ENCODE data around the gene DNAJC7.

The DNAJC7 gene

GRCh38 chr17:41957869-41958439, 59.3 kb downstream of the DNAJC7 start (continued):
- no peak for TF ChIP-seq BACH2 (CRISPR knock-in tag; IDR thresholded peaks at IDR 0.05; ENCODE audit: borderline replicate concordance)
- TF ChIP-seq CSDC2 (CRISPR knock-in tag; IDR thresholded peaks at IDR 0.05), result no peak
- no peak for TF ChIP-seq ZFP30 (CRISPR knock-in tag; IDR thresholded peaks at IDR 0.05)

DNA sequence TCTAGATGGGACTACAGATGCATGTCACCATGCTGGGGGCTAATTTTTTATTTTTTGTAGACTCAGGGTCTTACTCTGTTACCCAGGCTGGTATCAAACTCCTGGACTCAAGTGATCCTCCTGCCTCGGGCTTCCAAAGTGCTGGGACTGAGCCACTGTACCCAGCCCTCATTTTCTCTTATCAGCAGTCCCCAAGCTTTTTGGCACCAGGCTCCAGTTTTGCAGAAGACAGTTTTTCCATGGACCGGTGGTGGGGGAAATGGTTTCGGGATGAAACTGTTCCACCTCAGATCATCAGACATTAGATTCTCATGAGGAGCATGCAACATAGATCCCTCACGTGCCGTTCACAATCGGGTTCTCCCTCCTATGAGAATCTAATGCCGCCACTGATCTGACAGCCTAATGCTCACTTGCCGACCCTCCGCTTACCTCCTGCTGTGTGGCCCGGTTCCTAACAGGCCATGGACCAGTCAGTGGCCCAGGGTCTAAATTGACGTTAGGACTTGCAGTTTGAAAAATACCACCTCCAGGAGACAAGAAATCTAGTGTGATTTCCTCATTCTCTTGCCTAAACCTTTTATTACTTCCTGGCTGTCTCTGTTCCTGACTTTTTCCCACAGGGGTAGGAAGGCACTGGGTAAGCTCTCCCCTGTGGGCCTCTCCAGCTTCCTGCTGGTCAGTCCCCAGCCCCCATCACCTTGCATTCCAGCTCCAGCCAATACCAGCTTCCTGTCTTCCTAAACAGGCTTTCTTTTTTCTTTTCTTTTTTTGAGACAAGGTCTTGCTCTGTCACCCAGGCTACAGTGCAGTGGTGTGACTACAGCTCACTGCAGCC, 60.0 kb downstream of the DNAJC7 start:
- TF ChIP-seq TCF4 (CRISPR knock-in tag; IDR thresholded peaks at IDR 0.05; ENCODE audit: borderline replicate concordance), result no peak
- no peak for TF ChIP-seq ZNF8 (CRISPR knock-in tag; IDR thresholded peaks at IDR 0.05)
- TF ChIP-seq, protein P1, sequence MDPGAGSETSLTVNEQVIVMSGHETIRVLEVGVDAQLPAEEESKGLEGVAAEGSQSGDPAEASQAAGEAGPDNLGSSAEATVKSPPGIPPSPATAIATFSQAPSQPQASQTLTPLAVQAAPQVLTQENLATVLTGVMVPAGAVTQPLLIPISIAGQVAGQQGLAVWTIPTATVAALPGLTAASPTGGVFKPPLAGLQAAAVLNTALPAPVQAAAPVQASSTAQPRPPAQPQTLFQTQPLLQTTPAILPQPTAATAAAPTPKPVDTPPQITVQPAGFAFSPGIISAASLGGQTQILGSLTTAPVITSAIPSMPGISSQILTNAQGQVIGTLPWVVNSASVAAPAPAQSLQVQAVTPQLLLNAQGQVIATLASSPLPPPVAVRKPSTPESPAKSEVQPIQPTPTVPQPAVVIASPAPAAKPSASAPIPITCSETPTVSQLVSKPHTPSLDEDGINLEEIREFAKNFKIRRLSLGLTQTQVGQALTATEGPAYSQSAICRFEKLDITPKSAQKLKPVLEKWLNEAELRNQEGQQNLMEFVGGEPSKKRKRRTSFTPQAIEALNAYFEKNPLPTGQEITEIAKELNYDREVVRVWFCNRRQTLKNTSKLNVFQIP (CRISPR knock-in tag; IDR thresholded peaks at IDR 0.05; ENCODE audit: borderline replicate concordance, low read depth), result no peak
- TF ChIP-seq ZFP3 (CRISPR knock-in tag; IDR thresholded peaks at IDR 0.05), result no peak
- TF ChIP-seq TSHZ2 (CRISPR knock-in tag; IDR thresholded peaks at IDR 0.05), result no peak
- no peak for TF ChIP-seq ZNF565 (CRISPR knock-in tag; conservative IDR thresholded peaks at IDR 0.05; ENCODE audit: low read depth)
- TF ChIP-seq ESRRG (CRISPR knock-in tag; IDR thresholded peaks at IDR 0.05), result no peak
- TF ChIP-seq, protein P2, sequence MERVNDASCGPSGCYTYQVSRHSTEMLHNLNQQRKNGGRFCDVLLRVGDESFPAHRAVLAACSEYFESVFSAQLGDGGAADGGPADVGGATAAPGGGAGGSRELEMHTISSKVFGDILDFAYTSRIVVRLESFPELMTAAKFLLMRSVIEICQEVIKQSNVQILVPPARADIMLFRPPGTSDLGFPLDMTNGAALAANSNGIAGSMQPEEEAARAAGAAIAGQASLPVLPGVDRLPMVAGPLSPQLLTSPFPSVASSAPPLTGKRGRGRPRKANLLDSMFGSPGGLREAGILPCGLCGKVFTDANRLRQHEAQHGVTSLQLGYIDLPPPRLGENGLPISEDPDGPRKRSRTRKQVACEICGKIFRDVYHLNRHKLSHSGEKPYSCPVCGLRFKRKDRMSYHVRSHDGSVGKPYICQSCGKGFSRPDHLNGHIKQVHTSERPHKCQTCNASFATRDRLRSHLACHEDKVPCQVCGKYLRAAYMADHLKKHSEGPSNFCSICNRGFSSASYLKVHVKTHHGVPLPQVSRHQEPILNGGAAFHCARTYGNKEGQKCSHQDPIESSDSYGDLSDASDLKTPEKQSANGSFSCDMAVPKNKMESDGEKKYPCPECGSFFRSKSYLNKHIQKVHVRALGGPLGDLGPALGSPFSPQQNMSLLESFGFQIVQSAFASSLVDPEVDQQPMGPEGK (CRISPR knock-in tag; IDR thresholded peaks at IDR 0.05; ENCODE audit: borderline replicate concordance), result no peak
- no peak for ATAC-seq

DNA sequence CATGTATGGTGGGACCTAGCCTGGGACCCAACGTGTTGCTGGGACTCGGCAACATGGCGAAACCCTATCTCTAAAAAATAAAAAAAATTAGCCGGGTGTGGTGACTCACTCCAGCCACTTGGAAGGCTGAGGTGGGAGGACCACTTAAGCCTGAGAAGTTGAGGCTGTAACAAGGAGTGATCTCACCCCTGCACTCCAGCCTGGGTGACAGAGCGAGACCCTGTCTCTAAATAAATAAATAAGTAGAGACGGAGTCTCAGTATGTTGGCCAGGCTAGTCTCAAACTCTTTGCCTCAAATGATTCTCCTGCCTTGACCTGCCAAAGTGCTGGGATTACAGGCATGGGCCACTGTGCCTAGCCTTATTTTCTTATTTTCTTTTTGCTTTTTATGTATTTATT, 60.7 kb downstream of the DNAJC7 start:
- ATAC-seq, result no peak
- TF ChIP-seq, protein P1 (CRISPR knock-in tag; IDR thresholded peaks at IDR 0.05; ENCODE audit: borderline replicate concordance, low read depth), result no peak
- TF ChIP-seq ESRRG (CRISPR knock-in tag; IDR thresholded peaks at IDR 0.05) (no peak), ZNF565 (CRISPR knock-in tag; conservative IDR thresholded peaks at IDR 0.05; ENCODE audit: low read depth) (no peak), SNAI2 (CRISPR knock-in tag; IDR thresholded peaks at IDR 0.05) (no peak), ZC3H10 (CRISPR knock-in tag; IDR thresholded peaks at IDR 0.05) (no peak), ZFP3 (CRISPR knock-in tag; IDR thresholded peaks at IDR 0.05) (no peak), ISL1 (CRISPR knock-in tag; IDR thresholded peaks at IDR 0.05) (no peak), GLIS3 (CRISPR knock-in tag; IDR thresholded peaks at IDR 0.05) (no peak), PPARA (CRISPR knock-in tag; IDR thresholded peaks at IDR 0.05; ENCODE audit: borderline replicate concordance) (no peak), OSR1 (CRISPR knock-in tag; IDR thresholded peaks at IDR 0.05) (no peak), CREB5 (CRISPR knock-in tag; IDR thresholded peaks at IDR 0.05; ENCODE audit: low read depth) (no peak), CSDC2 (CRISPR knock-in tag; IDR thresholded peaks at IDR 0.05) (no peak), ZFP30 (CRISPR knock-in tag; IDR thresholded peaks at IDR 0.05) (no peak), ZNF8 (CRISPR knock-in tag; IDR thresholded peaks at IDR 0.05) (no peak), ARNTL (CRISPR knock-in tag; IDR thresholded peaks at IDR 0.05; ENCODE audit: borderline replicate concordance, low read depth) (no peak), RARB (CRISPR knock-in tag; IDR thresholded peaks at IDR 0.05) (no peak)

Measured in SK-N-SH treated with all-trans-retinoic acid at 6 μM for 48 hours (cell line).